ENCODE measurements around the gene VSX2. TPM values are rescaled to one million over a fixed set of nuclear protein-coding genes. Genes with fewer than 3 reads are reported as not detected.

Gene VSX2
- total and polyA plus RNA-seq, 8 donors = not detected

- no peak for DNase-seq
- H3K4me3 ChIP-seq = no peak overlapping the region
- H3K36me3 ChIP-seq = no peaks in the 10 kb centered on the region
- H3K27ac ChIP-seq = no peak overlapping the region
- no peaks in the 10 kb centered on the region for H3K9me3 ChIP-seq
- no peaks in the 10 kb centered on the region for H3K4me1 ChIP-seq
- 77 to 90% (median 83%) methylated on average over 6 of the region's 6 CpGs for WGBS, 5 donors
- TF ChIP-seq EP300 (IDR thresholded peaks at IDR 0.05) (no peak), POLR2AphosphoS5 (IDR thresholded peaks at IDR 0.05) (no peak), POLR2A (IDR thresholded peaks at IDR 0.05) (no peak)
- TF ChIP-seq, protein P1, sequence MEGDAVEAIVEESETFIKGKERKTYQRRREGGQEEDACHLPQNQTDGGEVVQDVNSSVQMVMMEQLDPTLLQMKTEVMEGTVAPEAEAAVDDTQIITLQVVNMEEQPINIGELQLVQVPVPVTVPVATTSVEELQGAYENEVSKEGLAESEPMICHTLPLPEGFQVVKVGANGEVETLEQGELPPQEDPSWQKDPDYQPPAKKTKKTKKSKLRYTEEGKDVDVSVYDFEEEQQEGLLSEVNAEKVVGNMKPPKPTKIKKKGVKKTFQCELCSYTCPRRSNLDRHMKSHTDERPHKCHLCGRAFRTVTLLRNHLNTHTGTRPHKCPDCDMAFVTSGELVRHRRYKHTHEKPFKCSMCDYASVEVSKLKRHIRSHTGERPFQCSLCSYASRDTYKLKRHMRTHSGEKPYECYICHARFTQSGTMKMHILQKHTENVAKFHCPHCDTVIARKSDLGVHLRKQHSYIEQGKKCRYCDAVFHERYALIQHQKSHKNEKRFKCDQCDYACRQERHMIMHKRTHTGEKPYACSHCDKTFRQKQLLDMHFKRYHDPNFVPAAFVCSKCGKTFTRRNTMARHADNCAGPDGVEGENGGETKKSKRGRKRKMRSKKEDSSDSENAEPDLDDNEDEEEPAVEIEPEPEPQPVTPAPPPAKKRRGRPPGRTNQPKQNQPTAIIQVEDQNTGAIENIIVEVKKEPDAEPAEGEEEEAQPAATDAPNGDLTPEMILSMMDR (IDR thresholded peaks at IDR 0.05) = no peak
- intact Hi-C loops (cut with DNase I; ENCODE audit: low total_unique reads) = no loop called here
- H3K27me3 ChIP-seq = peaks cover 0 to 30% (median 7%) of the 10 kb centered on the region in 3 donors
Observed at GRCh38 chr14:74211945-74212580, 27.2 kb upstream of the VSX2 start.

GRCh38 chr14:74213907-74214803 is 25.1 kb upstream of the VSX2 start:
- H3K4me3 ChIP-seq = no peak overlapping the region
- no peak overlapping the region for H3K27ac ChIP-seq
- no peak for DNase-seq
- intact Hi-C loops (cut with DNase I; ENCODE audit: low total_unique reads) = no loop called here
- H3K4me1 ChIP-seq = peaks cover 6 to 11% (median 9%) of the 10 kb centered on the region in 4 donors
- TF ChIP-seq EP300 (IDR thresholded peaks at IDR 0.05) = no peak
- WGBS, 5 donors = 65 to 80% (median 72%) methylated on average over 17 to 21 of the region's 21 CpGs
- H3K9me3 ChIP-seq = no peaks in the 10 kb centered on the region
- H3K27me3 ChIP-seq = peaks cover 7 to 51% (median 27%) of the 10 kb centered on the region in 3 donors
- H3K36me3 ChIP-seq = no peaks in the 10 kb centered on the region

DNA sequence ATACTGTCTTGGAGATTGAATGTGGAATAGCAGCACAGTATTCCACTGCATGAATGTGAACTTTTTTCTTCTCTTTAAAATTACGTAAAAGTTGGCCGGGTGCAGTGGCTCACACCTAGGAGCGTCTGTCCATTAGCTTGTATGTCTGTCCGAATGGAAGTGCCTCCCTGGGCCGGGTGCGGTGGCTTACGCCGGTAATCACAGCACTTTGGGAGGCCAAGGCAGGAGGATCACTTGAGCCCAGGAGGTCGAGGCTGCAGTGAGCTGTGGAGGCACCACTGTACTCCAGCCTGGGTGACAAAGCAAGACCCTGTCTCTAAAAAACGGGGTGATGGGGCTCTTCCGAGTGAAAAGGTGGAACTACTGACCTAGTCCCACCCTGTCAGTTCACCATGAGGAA is 22.6 kb upstream of the VSX2 start:
- Histone ChIP-seq H3K27me3 (peaks cover 7 to 67% (median 35%) of the 10 kb centered on the region in 3 donors), H3K36me3 (no peaks in the 10 kb centered on the region), H3K4me1 (peaks cover 6 to 11% (median 9%) of the 10 kb centered on the region in 4 donors), H3K4me3 (no peak overlapping the region), H3K9me3 (no peaks in the 10 kb centered on the region), H3K27ac (no peak overlapping the region)
- intact Hi-C loops (cut with DNase I; ENCODE audit: low total_unique reads) = no loop called here
- TF ChIP-seq EP300 (IDR thresholded peaks at IDR 0.05) (no peak), POLR2A (IDR thresholded peaks at IDR 0.05) (no peak), POLR2AphosphoS5 (IDR thresholded peaks at IDR 0.05) (no peak)
- TF ChIP-seq, protein P1 (IDR thresholded peaks at IDR 0.05) = no peak
- 90 to 91% (median 91%) methylated on average over 11 of the region's 11 CpGs for WGBS, 5 donors
- no peak for DNase-seq

GRCh38 chr14:74217672-74218448 is 21.4 kb upstream of the VSX2 start:
- peak; percentile 77 to 87 for DNase-seq
- H3K36me3 ChIP-seq = no peaks in the 10 kb centered on the region
- H3K4me3 ChIP-seq = peak overlapping the region; percentile 9 to 36 (median 22)
- peaks cover 7 to 74% (median 35%) of the 10 kb centered on the region in 3 donors for H3K27me3 ChIP-seq
- TF ChIP-seq, protein P1 (IDR thresholded peaks at IDR 0.05) = peak in 5 of 7 experiments; percentile 52 to 92 (median 89)
- TF ChIP-seq POLR2AphosphoS5 (IDR thresholded peaks at IDR 0.05) (no peak), POLR2A (IDR thresholded peaks at IDR 0.05) (no peak), EP300 (IDR thresholded peaks at IDR 0.05) (no peak)
- no peak overlapping the region for H3K27ac ChIP-seq
- peaks cover 6 to 11% (median 9%) of the 10 kb centered on the region in 4 donors for H3K4me1 ChIP-seq
- no peaks in the 10 kb centered on the region for H3K9me3 ChIP-seq
- 11 to 25% (median 13%) methylated on average over 14 to 40 of the region's 40 CpGs for WGBS, 5 donors
- intact Hi-C loops (cut with DNase I; ENCODE audit: low total_unique reads) = no loop called here
